Esophagus (tissue), 2 donors: Measurements from ENCODE around the gene GNMT. TPM values are rescaled to one million over a fixed set of nuclear protein-coding genes. Genes with fewer than 3 reads are reported as not detected.
"Not testable (repeated sequence)": the region's sequence is repeated elsewhere in the genome, so short reads cannot be mapped to it uniquely, and the experiment has no call there.

ENCODE experiments used
- H3K27ac ChIP-seq, 2 donors: one replicate each; pipeline ENCODE4 v1.5.1; 2013; ENCODE audit warnings: low read depth in 2 of 2, mild to moderate bottlenecking in 2 of 2, inconsistent platforms in 1 of 2, low read length in 1 of 2, moderate library complexity in 1 of 2
- H3K27me3 ChIP-seq, 2 donors: one replicate each; pipeline ENCODE4 v1.6.1; 2013; ENCODE audit warnings: low read length in 2 of 2, control low read depth in 1 of 2, mild to moderate bottlenecking in 1 of 2; ENCODE audit not compliant: insufficient read depth in 2 of 2, control insufficient read depth in 1 of 2
- H3K36me3 ChIP-seq, 2 donors: one replicate each; pipeline ENCODE4 v1.6.1; 2013; ENCODE audit warnings: low read length in 1 of 2; ENCODE audit not compliant: control insufficient read depth in 2 of 2, insufficient read depth in 2 of 2
- H3K4me1 ChIP-seq, 2 donors: one replicate each; pipeline ENCODE4 v1.6.1; 2013; ENCODE audit warnings: low read length in 1 of 2; ENCODE audit not compliant: control insufficient read depth in 2 of 2, insufficient read depth in 2 of 2
- H3K4me3 ChIP-seq, 2 donors: one replicate each; pipeline ENCODE4 v1.5.1; 2013; ENCODE audit warnings: low read length in 2 of 2, mild to moderate bottlenecking in 2 of 2, low read depth in 1 of 2, moderate library complexity in 1 of 2
- H3K9me3 ChIP-seq, 2 donors: one replicate each; pipeline ENCODE4 v1.6.1; 2013; ENCODE audit warnings: mild to moderate bottlenecking in 2 of 2, low read depth in 1 of 2, low read length in 1 of 2, moderate library complexity in 1 of 2; ENCODE audit not compliant: control insufficient read depth in 2 of 2, insufficient read depth in 1 of 2
- WGBS, 2 donors: extraction: QIAGEN DNeasy Blood & Tissue Kit; methylation state at CpG; one replicate each; pipeline ENCODE4 v1.1.7; 2013; 5-methylcytosine and 5-hydroxymethylcytosine counted together
- polyA plus RNA-seq, 2 donors: library from polyadenylated mRNA; stranded (reverse); fragments of 200-250 nt; gene quantifications; one replicate each; pipeline ENCODE4 v1.2.3, GENCODE V29; 2013
- donor health status: healthy with polysubstance abuse.
- donor health status: Bipolar disorder and iron deficiency.

Gene GNMT
- polyA plus RNA-seq, 2 donors, result 0.18 to 0.67 TPM

GRCh38 chr6:42940493-42941045 is 20.0 kb upstream of the GNMT start:
- 90 to 95% methylated on average over 6 of the region's 6 CpGs for WGBS, 2 donors
- Histone ChIP-seq H3K4me3 (no peak overlapping the region), H3K27me3 (no peaks in the 10 kb centered on the region), H3K36me3 (peaks cover 4 to 24% of the 10 kb centered on the region in 2 donors), H3K4me1 (peaks cover 0 to 2% of the 10 kb centered on the region in 2 donors), H3K9me3 (no peaks in the 10 kb centered on the region), H3K27ac (no peak overlapping the region)

GRCh38 chr6:42941356-42941755 is 19.2 kb upstream of the GNMT start:
- not testable (repeated sequence) for H3K4me1 ChIP-seq, H3K4me3 ChIP-seq, H3K9me3 ChIP-seq, H3K27me3 ChIP-seq, H3K27ac ChIP-seq
- H3K36me3 ChIP-seq, result peaks cover 0 to 19% of the 10 kb centered on the region in 2 donors
- WGBS, 2 donors, result 93 to 95% methylated on average over 5 of the region's 5 CpGs

- Histone ChIP-seq H3K27ac (no peak overlapping the region), H3K27me3 (no peaks in the 10 kb centered on the region), H3K36me3 (peaks cover 0 to 19% of the 10 kb centered on the region in 2 donors), H3K4me3 (no peak overlapping the region), H3K4me1 (peaks cover 0 to 2% of the 10 kb centered on the region in 2 donors), H3K9me3 (no peaks in the 10 kb centered on the region)
- WGBS, 2 donors, result 75 to 79% methylated on average over 7 of the region's 7 CpGs
These were observed 18.1 kb upstream of the GNMT start for GRCh38 chr6:42942444-42942843.

- H3K36me3 ChIP-seq, result no peaks in the 10 kb centered on the region
- H3K27ac ChIP-seq, result no peak overlapping the region
- H3K4me3 ChIP-seq, result no peak overlapping the region
- H3K27me3 ChIP-seq, result no peaks in the 10 kb centered on the region
- no peaks in the 10 kb centered on the region for H3K9me3 ChIP-seq
- H3K4me1 ChIP-seq, result no peaks in the 10 kb centered on the region
These were observed 12.6 kb upstream of the GNMT start for GRCh38 chr6:42947950-42948349.

DNA sequence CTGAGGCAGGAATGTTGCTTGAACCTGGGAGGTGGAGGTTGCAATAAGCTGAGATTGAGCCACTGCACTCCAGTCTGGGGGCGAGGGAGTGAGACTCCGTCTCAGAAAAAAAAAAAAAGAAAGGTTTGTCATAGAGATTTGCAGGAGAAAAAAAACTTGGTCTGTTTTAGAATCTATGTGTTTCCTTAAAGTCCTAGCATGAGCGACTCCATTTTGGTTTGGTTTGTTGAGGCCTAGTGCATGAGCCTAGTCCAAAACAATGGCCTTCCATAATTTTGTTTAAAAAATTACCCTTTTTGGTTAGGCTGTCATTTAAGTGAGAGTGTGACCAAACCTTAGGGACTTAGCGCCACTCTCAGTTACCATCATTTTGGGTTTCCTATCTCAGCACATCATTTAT is 8.2 kb upstream of the GNMT start:
- Histone ChIP-seq H3K9me3 (no peaks in the 10 kb centered on the region), H3K36me3 (no peaks in the 10 kb centered on the region), H3K27ac (no peak overlapping the region), H3K4me3 (no peak overlapping the region), H3K4me1 (no peaks in the 10 kb centered on the region), H3K27me3 (no peaks in the 10 kb centered on the region)
- 94 to 98% methylated on average over 4 of the region's 4 CpGs for WGBS, 2 donors

DNA sequence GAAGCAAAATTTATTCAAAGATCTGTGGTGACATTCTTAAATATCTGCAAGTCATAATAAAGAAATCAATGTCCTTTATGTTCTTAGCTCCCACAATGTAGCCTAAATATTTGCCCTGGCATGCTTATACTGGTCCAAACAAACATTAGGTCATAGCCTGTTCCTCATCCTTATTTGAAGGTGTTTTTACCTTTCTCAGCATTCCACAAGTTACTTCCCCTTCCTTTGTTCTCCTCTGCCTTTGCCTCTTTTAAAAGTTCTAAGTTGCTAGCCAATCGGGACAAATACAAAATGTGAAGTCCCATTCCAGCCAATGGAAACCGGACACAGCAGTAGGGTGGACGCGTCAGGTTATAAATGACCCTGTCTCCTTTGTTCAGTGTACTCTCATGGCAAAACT is 6.1 kb upstream of the GNMT start:
- not testable (repeated sequence) for H3K9me3 ChIP-seq, H3K27ac ChIP-seq, H3K27me3 ChIP-seq, H3K36me3 ChIP-seq, H3K4me1 ChIP-seq, H3K4me3 ChIP-seq
- 43 to 72% methylated on average over 4 of the region's 4 CpGs for WGBS, 2 donors

DNA sequence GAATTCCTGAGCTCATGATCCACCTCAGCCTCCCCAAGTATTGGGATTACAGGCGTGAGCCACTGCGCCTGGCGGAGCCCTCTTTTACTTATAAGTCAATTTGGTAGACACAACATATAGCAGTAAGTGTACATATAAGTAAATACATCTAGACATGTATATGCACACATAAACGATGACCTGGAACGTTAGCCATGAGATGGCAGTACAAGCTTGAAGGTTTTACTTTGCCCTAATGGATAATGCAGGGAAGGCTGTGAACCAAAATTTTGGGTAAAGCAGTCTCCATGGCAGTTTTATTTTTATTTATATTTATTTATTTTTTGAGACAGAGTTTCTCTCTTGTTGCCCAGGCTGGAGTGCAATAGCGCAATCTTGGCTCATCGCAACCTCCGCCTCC is 2.4 kb upstream of the GNMT start:
- Histone ChIP-seq H3K4me1 (peaks cover 0 to 6% of the 10 kb centered on the region in 2 donors), H3K36me3 (peaks cover 0 to 4% of the 10 kb centered on the region in 2 donors), H3K27ac (no peak overlapping the region), H3K4me3 (no peak overlapping the region), H3K9me3 (no peaks in the 10 kb centered on the region), H3K27me3 (no peaks in the 10 kb centered on the region)
- WGBS, 2 donors, result 81 to 84% methylated on average over 8 of the region's 8 CpGs

DNA sequence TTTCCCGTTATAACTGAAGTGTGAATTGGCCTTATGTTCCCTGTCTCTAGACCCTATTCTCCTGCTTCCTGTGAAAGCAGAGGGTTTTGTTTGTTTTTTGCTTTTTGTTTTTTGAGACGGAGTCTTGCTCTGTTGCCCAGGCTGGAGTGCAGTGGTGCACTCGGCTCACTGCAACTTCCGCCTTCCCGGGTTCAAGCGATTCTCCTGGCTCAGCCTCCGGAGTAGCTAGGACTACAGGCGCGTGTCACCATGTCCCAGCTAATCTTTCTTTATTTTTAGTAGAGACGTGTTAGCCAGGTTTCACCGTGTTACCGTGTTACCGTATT is 674 bp upstream of the GNMT start:
- H3K4me3 ChIP-seq, result peak overlapping the region; percentile 38 to 49
- no peaks in the 10 kb centered on the region for H3K9me3 ChIP-seq
- H3K4me1 ChIP-seq, result peaks cover 0 to 6% of the 10 kb centered on the region in 2 donors
- peaks cover 4 to 15% of the 10 kb centered on the region in 2 donors for H3K36me3 ChIP-seq
- no peak overlapping the region for H3K27ac ChIP-seq
- no peaks in the 10 kb centered on the region for H3K27me3 ChIP-seq
- 20 to 27% methylated on average over 13 of the region's 13 CpGs for WGBS, 2 donors

DNA sequence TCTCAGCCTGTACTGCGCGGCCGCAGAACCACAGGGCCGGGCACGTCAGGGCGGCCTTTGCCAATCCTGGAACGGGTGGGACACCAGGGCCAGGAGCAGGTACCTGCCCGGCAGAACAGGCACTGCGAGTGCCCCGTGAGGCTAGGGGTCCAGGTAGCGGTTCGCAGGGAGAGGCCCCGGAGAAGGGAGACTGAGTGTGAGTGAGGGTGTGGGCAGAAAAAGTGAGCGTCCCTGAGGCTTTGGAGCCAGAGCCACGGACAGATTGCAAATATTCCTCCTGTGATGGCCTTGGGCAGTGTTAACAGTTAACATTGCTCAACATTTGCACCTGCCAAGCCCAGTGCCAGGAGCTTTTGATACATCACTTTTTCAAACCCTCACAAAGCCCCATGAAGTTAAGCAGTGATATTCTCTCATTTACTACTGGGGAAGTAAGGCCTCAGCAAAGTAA is 491 bp downstream of the GNMT start:
- H3K9me3 ChIP-seq, result no peaks in the 10 kb centered on the region
- no peak overlapping the region for H3K27ac ChIP-seq

GRCh38 chr6:42962096-42962495 is 1.5 kb downstream of the GNMT start:
- WGBS, 2 donors, result 92 to 93% methylated on average over 12 of the region's 12 CpGs
- Histone ChIP-seq H3K4me1 (peaks cover 0 to 6% of the 10 kb centered on the region in 2 donors), H3K36me3 (peaks cover 4 to 31% of the 10 kb centered on the region in 2 donors), H3K9me3 (no peaks in the 10 kb centered on the region), H3K4me3 (no peak overlapping the region), H3K27ac (no peak overlapping the region), H3K27me3 (no peaks in the 10 kb centered on the region)

More for the DNA sequence above, 491 bp downstream of the GNMT start:
- 15 to 19% methylated on average over 15 of the region's 15 CpGs for WGBS, 2 donors
- Histone ChIP-seq H3K36me3 (peaks cover 4 to 25% of the 10 kb centered on the region in 2 donors), H3K27me3 (no peaks in the 10 kb centered on the region), H3K4me3 (peak overlapping the region; percentile 38 to 49), H3K4me1 (peaks cover 0 to 6% of the 10 kb centered on the region in 2 donors)
